Right renal pelvis (tissue), 4 donors: ENCODE results near the gene ATP5MC2. TPM values are rescaled to one million over a fixed set of nuclear protein-coding genes. Genes with fewer than 3 reads are reported as not detected.
A peak's percentile ranks its signal among the peaks of the same experiment; 100 is the strongest.
"Not testable (repeated sequence)": the region's sequence is repeated elsewhere in the genome, so short reads cannot be mapped to it uniquely, and the experiment has no call there.

ENCODE experiments used
- DNase-seq, 4 donors: peaks; one replicate each; pipeline ENCODE4 v3.0.0-alpha.2; 2013; ENCODE audit warnings: low read depth in 4 of 4, low spot score in 3 of 4, missing footprints in 1 of 4
- polyA plus RNA-seq, 4 donors: library from polyadenylated mRNA; unstranded; fragments of 120-200 nt; gene quantifications; one replicate each; pipeline ENCODE4 v1.2.1, GENCODE V29; 2013; ENCODE audit not compliant: insufficient read length in 4 of 4

The ATP5MC2 gene
- polyA plus RNA-seq, 4 donors = 523 to 667 (median 570) TPM

DNA sequence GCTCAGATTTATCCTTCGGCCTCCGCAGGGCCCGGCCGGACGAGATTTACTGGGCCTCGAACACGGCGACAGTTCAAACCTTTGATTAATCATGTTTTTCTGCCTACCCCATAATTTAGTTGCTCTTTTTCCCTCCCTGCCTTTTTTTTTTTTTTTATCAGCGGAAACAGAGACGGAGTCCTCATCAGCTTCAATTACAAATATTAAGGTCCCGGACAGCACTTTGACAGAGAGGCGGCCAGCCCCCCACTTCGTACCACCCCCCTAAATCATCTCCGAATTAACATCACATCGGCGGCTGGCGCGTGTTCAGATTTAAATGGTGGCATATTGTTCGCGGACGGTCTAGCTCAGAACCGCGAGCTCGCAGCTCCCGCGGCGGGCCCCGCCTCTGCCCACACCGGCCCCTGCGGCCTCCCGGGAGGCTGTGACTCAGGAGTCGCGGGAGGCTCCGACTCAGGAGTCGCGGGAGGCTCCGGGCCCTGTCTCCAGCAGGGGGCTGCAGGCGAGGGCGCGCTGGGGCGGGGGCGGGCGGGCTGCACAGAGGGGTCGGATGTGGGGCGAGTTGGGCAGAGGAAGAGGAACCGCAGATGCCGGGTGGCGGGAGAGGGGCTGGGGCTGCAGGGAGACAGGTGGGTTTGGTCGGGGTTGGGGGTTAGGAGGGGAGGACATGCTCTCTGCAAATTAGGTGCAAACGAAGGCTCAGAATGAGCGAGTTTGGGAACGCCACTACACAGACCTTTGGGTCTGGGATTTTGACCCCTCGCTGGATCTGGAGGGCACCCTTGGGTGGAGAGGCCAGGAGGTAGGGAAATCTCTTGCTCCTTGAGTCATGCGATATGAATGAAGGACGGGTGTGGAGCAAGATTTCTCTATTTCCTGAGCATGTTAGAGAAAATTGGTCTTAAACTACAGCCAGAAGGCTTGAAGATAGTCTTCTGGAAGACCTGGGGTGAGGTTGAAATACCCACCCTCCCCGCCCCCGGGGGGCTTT, 19.6 kb upstream of the ATP5MC2 start:
- no peak for DNase-seq

DNA sequence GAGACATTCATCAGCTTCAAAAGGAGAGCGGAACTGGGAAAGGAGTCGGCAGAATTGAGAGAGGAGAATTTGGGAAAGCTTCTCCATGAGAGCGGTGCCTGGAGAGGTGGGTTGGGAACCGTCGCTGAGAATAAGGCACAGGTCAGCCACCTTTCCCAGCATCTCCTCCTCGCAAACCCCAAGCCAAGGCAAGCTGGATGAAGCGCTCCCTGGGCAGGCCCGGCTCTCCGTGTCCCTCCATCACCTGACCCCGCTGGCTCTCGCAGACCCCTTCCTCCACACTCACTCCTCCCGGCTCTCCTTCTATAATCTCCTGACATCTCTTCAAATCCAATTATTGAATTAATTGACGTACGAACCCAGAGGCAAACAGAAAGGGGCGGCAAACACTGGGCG, 18.9 kb upstream of the ATP5MC2 start:
- DNase-seq = no peak

DNA sequence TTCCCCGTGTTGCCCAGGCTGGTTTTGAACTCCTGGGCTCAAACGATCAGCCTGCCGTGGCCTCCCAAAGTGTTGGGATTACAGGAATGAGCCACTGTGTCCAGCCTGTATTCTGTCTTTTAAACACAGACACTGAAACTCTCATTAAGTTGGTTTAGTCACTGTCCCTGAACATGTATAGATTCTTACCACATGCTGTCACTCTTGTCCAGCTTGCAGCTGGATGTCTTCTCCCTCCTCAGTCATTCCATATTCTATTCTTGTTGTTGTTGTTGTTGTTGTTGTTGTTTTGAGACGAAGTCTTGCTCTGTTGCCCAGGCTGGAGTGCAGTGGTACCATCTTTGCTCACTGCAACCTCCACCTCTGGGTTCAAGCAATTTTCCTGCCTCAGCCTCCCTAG, 12.3 kb upstream of the ATP5MC2 start:
- no peak for DNase-seq

DNA sequence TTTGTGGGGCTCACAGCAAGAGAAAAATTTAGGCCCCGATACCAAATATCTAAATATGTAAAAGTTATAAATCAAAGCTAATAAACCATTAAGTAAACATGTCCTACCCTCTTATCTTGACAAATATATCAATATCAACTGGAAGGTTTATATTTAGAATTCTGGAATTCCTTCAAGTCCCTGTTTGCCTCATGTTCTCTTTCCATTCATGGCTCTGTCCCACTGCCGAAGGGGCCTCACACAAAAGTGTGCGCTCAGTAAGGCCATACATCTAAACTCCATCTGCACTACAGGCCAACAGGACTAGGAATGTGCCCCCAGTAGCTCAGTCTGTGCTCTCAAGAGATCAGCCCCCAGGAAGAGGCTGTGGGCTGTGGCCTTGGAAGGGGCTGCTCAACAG, 10.6 kb upstream of the ATP5MC2 start:
- no peak for DNase-seq

DNA sequence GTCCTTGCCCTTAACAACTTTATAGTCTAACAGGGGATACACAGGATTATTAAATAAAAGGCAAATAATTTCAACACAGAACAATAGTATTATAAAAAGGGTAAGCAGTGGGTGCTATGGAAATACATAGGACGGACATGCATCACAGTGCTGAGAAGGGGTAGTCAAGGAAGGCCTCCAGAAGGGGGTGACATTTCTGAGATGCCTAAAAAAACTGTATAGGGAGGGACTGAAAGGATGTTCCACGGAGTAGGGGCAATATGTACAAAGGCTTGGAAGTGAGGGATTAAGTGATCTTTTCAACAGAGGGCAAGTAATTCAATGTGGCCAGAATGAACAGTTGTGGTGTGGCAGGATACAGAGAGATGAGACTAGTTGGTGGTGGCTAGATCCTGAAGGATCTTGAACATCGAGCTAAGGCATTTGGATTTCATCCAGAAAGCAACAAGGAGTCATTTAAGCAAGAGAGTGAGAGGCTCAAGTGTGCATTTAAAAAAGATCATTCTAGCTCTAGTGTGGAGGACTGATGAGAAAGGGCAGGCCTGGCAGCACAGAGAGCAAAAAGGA, 8.9 kb upstream of the ATP5MC2 start:
- no peak for DNase-seq

DNA sequence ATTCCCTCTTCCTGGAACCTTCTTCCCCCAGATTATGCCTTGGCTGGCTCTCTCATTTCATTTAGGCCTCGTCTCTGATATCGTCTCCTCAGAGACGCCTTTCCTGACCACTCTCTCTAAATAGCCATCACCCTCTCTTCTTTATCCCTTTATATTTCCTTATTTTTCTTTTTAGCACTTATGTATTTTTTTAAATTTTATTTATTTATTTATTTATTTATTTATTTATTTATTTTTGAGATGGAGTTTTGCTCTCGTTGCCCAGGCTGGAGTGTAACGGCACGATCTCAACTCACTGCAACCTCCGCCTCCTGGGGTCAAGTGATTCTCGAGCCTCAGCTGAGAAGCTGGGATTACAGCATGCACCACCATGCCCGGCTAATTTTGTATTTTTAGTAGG, 8.1 kb upstream of the ATP5MC2 start:
- no peak for DNase-seq

DNA sequence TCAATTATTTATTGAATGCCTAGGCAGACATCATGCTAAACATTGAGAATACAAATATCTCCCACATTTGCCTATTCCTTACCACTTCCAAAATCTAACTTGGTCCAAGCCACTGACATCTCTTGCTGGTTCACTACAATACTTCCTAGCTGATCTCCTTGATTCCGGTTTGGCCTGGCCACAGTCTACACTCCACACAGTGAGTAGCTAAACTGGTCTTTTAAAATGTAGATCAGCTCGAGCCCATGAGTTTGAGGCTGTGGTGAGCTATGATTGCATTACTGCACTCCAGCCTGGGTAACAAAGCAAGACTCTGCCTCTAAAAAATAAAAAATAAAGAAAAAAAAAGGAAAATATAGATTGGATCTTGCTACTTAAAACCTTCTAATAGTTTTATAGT, 7.6 kb upstream of the ATP5MC2 start:
- DNase-seq = no peak

DNA sequence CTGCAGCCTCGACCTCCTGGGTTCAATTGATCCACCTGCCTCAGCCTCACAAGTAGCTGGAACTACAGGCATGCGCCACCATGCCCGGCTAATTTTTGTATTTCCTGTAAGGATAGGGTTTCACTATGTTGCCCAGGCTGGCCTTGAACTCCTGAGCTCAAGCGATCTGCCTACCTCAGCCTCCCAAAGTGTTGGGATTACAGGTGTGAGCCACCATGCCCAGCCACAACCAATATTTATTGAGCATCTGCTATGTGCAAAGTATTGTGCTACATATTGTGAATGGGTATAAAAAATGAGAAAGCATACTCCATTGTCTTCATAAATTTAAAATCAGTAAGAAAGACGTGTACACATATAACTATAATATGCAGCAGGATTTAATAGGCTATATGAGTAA, 4.2 kb upstream of the ATP5MC2 start:
- not testable (repeated sequence) for DNase-seq

DNA sequence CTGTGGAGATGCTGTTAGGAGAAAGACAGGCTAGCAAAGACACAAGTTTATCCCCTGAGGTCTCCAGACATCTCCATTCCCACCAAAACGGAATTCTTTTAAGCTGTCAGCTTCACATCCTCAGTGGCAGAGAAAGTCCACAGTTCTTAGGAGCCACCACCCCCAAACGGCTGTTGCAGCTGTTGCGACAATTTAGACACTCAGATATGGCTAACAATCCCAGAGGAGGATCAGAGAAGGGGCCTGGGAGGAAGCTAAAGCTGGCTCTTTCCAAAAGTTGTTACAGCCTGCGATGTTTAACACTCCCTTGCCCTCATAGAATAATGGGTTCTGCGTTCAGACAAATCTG, 1.9 kb upstream of the ATP5MC2 start:
- no peak for DNase-seq

DNA sequence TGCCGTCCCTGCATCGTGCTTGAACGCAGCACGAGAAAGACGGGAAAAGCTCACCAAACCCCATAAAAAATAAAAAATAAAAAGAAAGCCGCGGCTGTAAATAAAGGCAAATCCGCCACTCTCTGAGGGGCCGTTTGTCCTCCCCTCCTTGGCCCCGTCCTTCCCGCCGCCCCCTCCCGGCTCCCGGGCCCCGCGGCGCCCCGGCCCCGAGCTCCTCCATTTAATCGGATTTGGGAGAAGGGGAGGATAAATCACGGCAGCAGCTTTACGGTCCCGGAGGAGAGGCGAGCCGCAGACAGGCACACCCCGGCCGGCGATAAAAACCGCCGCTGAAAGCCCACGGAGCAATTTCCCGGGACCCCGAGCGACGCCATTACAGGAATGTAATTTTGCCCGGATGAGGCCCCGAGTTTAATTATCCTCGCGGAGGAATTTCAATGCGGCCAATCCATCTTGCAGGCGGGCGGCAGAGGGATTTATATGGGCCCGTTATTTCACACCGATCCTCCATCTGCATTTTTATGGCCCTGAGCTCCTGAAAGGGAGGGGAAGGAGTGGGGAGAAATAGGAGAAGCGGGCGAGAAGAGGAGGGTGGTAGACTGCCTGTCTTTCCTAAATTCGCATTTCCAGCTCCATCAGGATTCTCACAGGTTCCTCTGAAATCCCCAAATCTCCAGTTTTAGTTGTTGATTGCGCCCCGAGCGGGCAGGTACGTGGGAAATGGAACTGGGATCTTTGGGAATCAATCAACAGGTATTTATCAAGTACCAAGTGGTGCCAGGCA, 1.3 kb upstream of the ATP5MC2 start:
- DNase-seq = no peak

DNA sequence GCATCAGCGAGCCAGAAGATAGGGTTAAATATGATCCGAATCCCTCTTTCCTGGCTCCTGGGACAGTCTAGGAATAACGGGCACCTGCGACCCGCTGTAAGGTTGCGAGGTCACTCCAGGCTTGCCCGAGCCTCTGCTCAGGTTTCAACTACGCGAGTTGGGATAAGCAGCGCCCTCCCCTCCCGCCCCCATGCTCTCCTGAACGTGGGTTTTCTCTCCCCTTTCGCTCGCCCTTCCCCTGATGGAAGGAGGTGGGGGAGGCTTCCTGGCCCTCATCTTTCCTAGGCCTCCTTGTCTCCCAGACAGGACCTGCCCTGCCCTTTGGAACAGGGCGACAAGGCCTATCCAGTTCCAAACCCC, 753 bp upstream of the ATP5MC2 start:
- peak in 1 of 4 donors; percentile 67 for DNase-seq

DNA sequence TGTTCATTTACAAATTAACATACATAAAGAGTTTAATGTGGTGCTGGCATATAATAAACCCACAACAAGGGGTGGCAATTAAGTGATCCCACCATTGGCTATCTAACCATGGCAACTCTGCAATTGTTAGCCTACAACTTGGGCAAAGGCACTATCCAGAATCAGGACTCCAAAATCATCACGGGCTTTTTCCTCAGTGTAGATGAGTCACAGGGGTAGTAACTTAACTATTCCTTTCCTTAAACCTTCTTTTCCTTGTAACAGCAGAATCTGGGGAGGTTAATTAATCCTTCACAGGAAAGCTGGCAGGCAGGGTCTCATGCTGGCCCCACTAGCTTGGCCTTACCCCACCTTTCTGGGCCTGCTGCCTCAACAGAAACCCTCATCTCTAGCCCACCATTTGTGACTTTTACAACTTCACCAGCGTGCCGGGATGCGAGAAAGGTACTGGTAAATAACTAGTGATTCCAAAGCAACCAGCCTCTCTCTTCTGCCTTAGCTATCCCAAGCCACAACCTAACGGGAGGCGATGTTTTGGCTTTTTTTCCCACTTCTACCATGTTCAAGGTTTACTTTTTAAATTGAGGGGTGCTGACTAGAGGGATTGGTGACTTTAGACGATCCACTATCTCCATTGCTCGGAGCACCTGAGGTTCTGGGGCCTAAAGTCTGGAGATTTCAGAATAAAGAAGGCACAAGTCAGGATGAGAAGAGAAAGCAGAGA, 744 bp downstream of the ATP5MC2 start:
- DNase-seq = no peak

DNA sequence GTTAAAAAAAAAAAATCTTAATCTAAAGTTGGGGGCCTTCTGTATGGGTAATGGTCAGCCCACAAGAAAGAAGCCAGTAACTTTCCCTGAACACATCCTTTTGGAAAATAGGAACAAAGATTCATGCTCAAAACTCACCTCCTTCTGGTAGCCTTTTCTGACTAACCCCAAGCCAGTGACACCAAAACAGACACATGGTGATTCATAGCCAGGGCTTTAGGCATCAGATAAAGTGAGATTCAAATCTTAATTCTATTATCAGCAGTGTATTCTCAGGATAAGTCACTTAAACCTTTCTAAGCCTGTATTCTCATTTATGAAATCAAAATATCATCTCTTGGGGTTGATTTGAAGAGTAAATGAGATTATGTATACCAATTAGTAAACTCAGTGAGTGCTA, 4.9 kb downstream of the ATP5MC2 start:
- DNase-seq = no peak

DNA sequence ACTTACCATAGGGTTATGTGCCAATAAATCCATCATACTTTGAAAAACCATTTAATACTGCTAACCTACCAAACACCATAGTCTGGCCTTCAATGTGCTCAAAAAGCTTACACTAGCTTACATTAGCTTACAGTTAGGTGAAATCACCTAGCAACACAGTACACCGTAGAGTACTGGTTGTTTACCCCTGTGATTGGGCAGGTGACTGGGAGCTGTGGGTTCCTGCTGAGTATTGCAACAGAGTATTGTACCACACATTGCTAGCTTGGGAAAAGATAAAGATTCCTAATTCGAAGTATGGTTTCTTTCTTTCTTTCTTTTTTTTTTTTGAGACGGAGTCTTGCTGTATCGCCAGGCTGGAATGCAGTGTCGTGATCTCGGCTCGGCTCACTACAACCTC, 5.6 kb downstream of the ATP5MC2 start:
- DNase-seq = no peak

DNA sequence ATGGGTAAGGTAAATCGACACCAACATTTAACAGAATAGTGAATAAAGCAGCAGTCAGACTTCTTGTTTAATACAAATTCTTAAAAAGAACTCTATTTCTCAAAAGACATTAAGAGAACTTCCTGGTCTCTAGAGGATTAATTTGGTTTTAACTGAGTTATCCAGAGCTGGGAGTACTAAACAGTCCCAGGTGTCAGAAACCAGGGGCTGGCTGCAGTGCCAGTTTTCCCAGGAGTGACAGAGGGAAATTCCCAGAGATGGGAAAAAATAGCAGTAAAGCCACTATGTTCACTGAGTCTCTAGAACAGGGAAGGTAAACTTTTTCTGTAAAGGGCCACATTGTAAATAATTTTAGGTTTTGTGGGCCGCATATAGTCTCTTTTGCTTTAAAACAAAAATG, 8.8 kb downstream of the ATP5MC2 start:
- no peak for DNase-seq

DNA sequence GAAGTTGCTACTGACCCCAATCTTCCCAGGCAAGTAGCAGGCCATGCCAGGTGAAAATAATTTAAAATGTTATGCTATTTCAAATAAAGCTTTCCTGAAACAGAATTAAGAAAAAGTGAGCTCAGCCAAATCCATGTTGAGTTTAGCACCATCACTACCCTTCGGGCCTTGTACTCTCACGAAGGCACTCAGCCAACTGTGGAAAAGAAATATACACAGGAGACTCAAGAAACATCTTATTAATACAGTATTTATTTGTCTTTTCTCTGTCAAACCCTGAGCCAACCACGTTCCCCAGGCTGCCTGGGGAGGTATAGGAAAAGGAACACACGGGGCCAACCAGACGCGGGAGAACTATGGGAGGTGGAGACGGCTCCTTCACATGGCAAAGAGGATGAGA, 10.9 kb downstream of the ATP5MC2 start:
- no peak for DNase-seq

DNA sequence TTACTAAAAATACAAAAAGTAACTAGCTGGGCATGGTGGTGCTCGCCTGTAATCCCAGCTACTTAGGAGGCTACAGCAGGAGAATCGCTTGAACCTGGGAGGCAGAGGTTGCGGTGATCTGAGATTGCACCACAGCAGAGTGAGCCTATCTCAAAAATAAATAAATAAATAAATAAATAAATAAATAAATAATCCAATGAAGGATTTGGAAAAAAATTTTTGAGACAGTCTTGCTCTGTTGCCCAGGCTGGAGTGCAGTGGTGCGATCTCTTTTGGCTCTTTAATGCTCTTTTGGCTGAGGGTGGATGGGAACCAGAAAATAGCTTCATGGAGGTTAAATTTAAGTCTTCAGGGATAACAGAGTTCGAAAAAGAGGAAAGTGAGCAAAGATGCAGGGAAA, 11.7 kb downstream of the ATP5MC2 start:
- no peak for DNase-seq

DNA sequence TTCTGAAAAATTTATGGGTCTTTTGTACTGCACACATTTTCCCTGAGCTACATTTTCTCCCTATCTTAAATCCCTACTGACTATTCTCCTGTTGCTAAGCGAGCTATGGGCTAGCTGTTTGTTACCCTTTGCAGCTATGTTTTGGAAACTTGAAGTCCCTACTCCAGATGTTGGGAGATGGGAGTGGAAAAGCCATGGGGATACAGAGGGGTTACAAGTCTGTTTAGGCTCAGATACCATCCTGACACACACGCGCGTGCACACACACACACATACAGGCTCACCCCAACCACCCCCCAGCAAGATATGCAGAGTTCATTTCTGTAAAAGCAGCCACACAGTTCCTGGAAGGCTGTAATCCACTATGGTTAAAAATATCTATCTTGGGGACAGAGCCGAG, 15.8 kb downstream of the ATP5MC2 start:
- no peak for DNase-seq

DNA sequence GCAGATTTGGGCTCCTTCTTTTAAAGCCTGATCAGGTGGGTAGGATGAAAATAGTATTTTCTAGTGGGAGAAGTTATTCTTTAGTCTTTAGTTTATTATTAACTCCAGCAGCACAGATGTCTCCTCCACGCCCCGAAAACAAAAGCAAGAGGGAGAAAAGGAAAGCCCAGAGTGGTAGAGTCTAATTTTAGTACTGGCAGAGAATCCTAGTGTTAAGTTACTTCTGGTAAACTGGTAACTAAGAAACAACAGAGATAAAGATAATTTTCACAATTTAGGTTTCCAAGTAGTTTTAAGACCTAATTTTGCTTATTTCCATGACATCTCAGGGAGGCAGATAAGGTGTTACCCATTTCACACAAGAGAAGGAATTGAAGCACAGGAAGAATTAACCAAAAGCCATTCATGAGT, 16.3 kb downstream of the ATP5MC2 start:
- no peak for DNase-seq

DNA sequence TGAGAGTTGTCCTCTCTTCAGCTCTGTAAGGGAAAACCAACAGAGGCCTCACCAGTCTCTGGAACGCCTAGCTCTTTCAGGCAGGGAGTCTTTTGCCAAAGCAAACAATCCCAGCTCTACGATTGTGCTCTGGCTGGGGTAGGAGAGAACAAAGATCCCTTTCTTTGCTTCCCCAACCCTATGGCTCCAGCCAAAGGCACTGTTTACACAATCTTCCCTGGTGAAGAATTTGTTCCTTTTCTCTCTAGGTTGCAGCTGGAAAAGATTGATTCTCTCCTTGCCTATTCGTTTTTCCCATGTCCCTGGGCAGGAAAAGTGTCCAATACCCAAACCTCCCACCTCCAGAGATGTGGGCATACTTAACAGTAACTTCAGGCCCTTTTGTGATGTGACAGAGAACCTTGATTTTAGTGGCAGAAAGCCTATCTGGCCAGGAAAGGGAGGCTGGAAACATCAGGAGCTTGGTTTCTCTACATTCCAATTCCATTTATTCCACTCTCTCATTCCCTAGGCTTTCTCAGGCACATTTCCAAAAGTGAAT, 16.8 kb downstream of the ATP5MC2 start:
- DNase-seq = no peak

DNA sequence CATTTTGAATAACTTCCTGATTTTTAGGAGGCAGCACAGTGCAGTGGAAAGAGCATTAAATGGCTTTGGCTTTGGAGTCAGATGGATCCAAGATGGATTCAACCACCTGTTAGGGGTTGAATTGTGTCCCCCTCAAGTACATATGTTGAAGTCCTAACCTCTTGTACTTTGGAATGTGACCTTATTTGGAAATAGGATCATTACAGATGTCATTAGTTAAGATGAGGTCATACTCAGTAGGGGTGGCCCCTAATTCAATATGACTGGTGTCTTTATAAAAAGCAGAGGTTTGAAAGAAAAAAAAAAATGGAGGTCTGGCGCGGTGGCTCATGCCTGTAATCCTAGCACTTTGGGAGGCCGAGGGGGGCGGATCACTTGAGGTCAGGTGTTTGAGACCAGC, 18.8 kb downstream of the ATP5MC2 start:
- DNase-seq = no peak
